GM12873 (cell line): ENCODE measurements around the gene MAPK4.

Experiments
- CTCF ChIP-seq: IDR thresholded peaks from 2 replicates; pipeline ENCODE4 v1.5.1; 2012; ENCODE audit warnings: low read depth, mild to moderate bottlenecking, moderate library complexity, low read length, control low read depth; ENCODE audit not compliant: insufficient read depth; ENCODE audit errors: missing control alignments

Gene MAPK4

GRCh38 chr18:50559752-50560680 lies at the start of gene MAPK4:
MAPK4 (plus strand) TSS chr18:50560087; CDS start chr18:50663959, 103,872 bp downstream.
- TF ChIP-seq CTCF: no peak

- TF ChIP-seq CTCF: no peak
These were observed 40.9 kb upstream of the MAPK4 start for GRCh38 chr18:50518787-50519546.

- TF ChIP-seq CTCF: no peak
These were observed 36.7 kb upstream of the MAPK4 start for GRCh38 chr18:50523165-50523564.

GRCh38 chr18:50527636-50528307 lies 32.1 kb upstream of the MAPK4 start:
- TF ChIP-seq CTCF: no peak

GRCh38 chr18:50528806-50529205 lies 31.1 kb upstream of the MAPK4 start:
- no peak for TF ChIP-seq CTCF

GRCh38 chr18:50545936-50546335 lies 14.0 kb upstream of the MAPK4 start:
- TF ChIP-seq CTCF: no peak

GRCh38 chr18:50548160-50548559 lies 11.7 kb upstream of the MAPK4 start:
- TF ChIP-seq CTCF: no peak
